Vagina (tissue), 2 donors: Measurements from ENCODE around the gene SLIT2.

Source experiments
- CTCF ChIP-seq, 3 experiments: fragments of 450-650 bp in 2 of 3; fragments of 200-600 bp in 1 of 3; sonication (generic) in 1 of 3; IDR thresholded peaks; one replicate each; pipeline ENCODE4 v1.5.1; 2017 to 2019; ENCODE audit warnings: antibody characterized with exemption in 3 of 3, mild to moderate bottlenecking in 2 of 3, moderate library complexity in 2 of 3
- POLR2A ChIP-seq, 2 donors: fragments of 450-650 bp; IDR thresholded peaks; one replicate each; pipeline ENCODE4 v1.6.1; 2017; ENCODE audit warnings: antibody characterized with exemption in 2 of 2, mild to moderate bottlenecking in 2 of 2, moderate library complexity in 2 of 2
- POLR2AphosphoS5 ChIP-seq, 2 donors: sonication (generic); formaldehyde crosslinking; IDR thresholded peaks; one replicate each; pipeline ENCODE4 v1.9.0; 2017; ENCODE audit warnings: antibody characterized with exemption in 2 of 2, mild to moderate bottlenecking in 2 of 2, low read depth in 1 of 2; ENCODE audit not compliant: insufficient read depth in 1 of 2

- TF ChIP-seq CTCF (IDR thresholded peaks at IDR 0.05) (no peak), POLR2A (IDR thresholded peaks at IDR 0.05) (no peak), POLR2AphosphoS5 (IDR thresholded peaks at IDR 0.05; ENCODE audit: insufficient read depth in 1 of 2, low read depth in 1 of 2) (no peak)
Observed at GRCh38 chr4:20272411-20272872, 20.7 kb downstream of the SLIT2 start.
